ENCODE results near the gene SH3BP4. TPM values are rescaled to one million over a fixed set of nuclear protein-coding genes. Genes with fewer than 3 reads are reported as not detected.
"Not testable (repeated sequence)": the region's sequence is repeated elsewhere in the genome, so short reads cannot be mapped to it uniquely, and the experiment has no call there.

The SH3BP4 gene
- total RNA-seq, 2 donors from 2014 or later: not detected

GRCh38 chr2:235056768-235057167, 105.0 kb downstream of the SH3BP4 start:
- Mint-ChIP-seq H3K4me1 (no peaks in the 10 kb centered on the region), H3K27me3 (peaks cover 26% of the 10 kb centered on the region), H3K9me3 (no peaks in the 10 kb centered on the region), H3K27ac (no peak overlapping the region), H3K4me3 (no peak overlapping the region), H3K36me3 (ENCODE audit: low read depth) (no peaks in the 10 kb centered on the region)
- ATAC-seq (replicated peaks): no peak

GRCh38 chr2:235057616-235058015, 105.8 kb downstream of the SH3BP4 start:
- not testable (repeated sequence) for H3K36me3 Mint-ChIP-seq (ENCODE audit: low read depth); ATAC-seq (replicated peaks); H3K4me3 Mint-ChIP-seq; H3K27ac Mint-ChIP-seq; H3K9me3 Mint-ChIP-seq; H3K4me1 Mint-ChIP-seq
- H3K27me3 Mint-ChIP-seq: peaks cover 30% of the 10 kb centered on the region

GRCh38 chr2:235059161-235059560, 107.3 kb downstream of the SH3BP4 start:
- Mint-ChIP-seq H3K4me3 (no peak overlapping the region), H3K4me1 (no peaks in the 10 kb centered on the region), H3K27me3 (peaks cover 30% of the 10 kb centered on the region), H3K27ac (no peak overlapping the region), H3K9me3 (no peaks in the 10 kb centered on the region), H3K36me3 (ENCODE audit: low read depth) (no peaks in the 10 kb centered on the region)
- ATAC-seq (replicated peaks): no peak

- no peak for ATAC-seq (replicated peaks)
- Mint-ChIP-seq H3K4me3 (no peak overlapping the region), H3K9me3 (no peaks in the 10 kb centered on the region), H3K27ac (no peak overlapping the region), H3K4me1 (no peaks in the 10 kb centered on the region), H3K36me3 (ENCODE audit: low read depth) (no peaks in the 10 kb centered on the region), H3K27me3 (peaks cover 32% of the 10 kb centered on the region)
Measured at GRCh38 chr2:235061656-235062055, 109.8 kb downstream of the SH3BP4 start.

- no peak for ATAC-seq (replicated peaks)
- H3K4me3 Mint-ChIP-seq: no peak overlapping the region
- H3K27ac Mint-ChIP-seq: no peak overlapping the region
- no peaks in the 10 kb centered on the region for H3K9me3 Mint-ChIP-seq
- peaks cover 28% of the 10 kb centered on the region for H3K27me3 Mint-ChIP-seq
- no peaks in the 10 kb centered on the region for H3K4me1 Mint-ChIP-seq
- no peaks in the 10 kb centered on the region for H3K36me3 Mint-ChIP-seq (ENCODE audit: low read depth)
Measured at GRCh38 chr2:235063471-235063961, 111.7 kb downstream of the SH3BP4 start.

GRCh38 chr2:235064976-235065375, 113.2 kb downstream of the SH3BP4 start:
- H3K27ac Mint-ChIP-seq: no peak overlapping the region
- peaks cover 30% of the 10 kb centered on the region for H3K27me3 Mint-ChIP-seq
- H3K9me3 Mint-ChIP-seq: no peaks in the 10 kb centered on the region
- no peaks in the 10 kb centered on the region for H3K36me3 Mint-ChIP-seq (ENCODE audit: low read depth)
- no peak for ATAC-seq (replicated peaks)
- no peaks in the 10 kb centered on the region for H3K4me1 Mint-ChIP-seq
- H3K4me3 Mint-ChIP-seq: no peak overlapping the region

GRCh38 chr2:235066490-235066889, 114.7 kb downstream of the SH3BP4 start:
- H3K4me3 Mint-ChIP-seq: no peak overlapping the region
- no peak for ATAC-seq (replicated peaks)
- H3K36me3 Mint-ChIP-seq (ENCODE audit: low read depth): no peaks in the 10 kb centered on the region

GRCh38 chr2:235066895-235067294, 115.1 kb downstream of the SH3BP4 start:
- Mint-ChIP-seq H3K4me1 (no peaks in the 10 kb centered on the region), H3K4me3 (no peak overlapping the region), H3K27ac (no peak overlapping the region), H3K36me3 (ENCODE audit: low read depth) (no peaks in the 10 kb centered on the region), H3K9me3 (no peaks in the 10 kb centered on the region), H3K27me3 (peaks cover 17% of the 10 kb centered on the region)
- ATAC-seq (replicated peaks): no peak

More at GRCh38 chr2:235066490-235066889, 114.7 kb downstream of the SH3BP4 start:
- Mint-ChIP-seq H3K9me3 (no peaks in the 10 kb centered on the region), H3K27ac (no peak overlapping the region), H3K27me3 (peaks cover 21% of the 10 kb centered on the region), H3K4me1 (no peaks in the 10 kb centered on the region)

- Mint-ChIP-seq H3K4me3 (no peak overlapping the region), H3K9me3 (no peaks in the 10 kb centered on the region), H3K4me1 (no peaks in the 10 kb centered on the region), H3K27me3 (peaks cover 15% of the 10 kb centered on the region), H3K36me3 (ENCODE audit: low read depth) (no peaks in the 10 kb centered on the region), H3K27ac (no peak overlapping the region)
- no peak for ATAC-seq (replicated peaks)
Measured at GRCh38 chr2:235068701-235069100, 116.9 kb downstream of the SH3BP4 start.

GRCh38 chr2:235070063-235070706, 118.4 kb downstream of the SH3BP4 start:
- Mint-ChIP-seq H3K9me3 (no peaks in the 10 kb centered on the region), H3K36me3 (ENCODE audit: low read depth) (no peaks in the 10 kb centered on the region), H3K27me3 (peaks cover 10% of the 10 kb centered on the region), H3K4me3 (no peak overlapping the region), H3K27ac (no peak overlapping the region), H3K4me1 (no peaks in the 10 kb centered on the region)
- ATAC-seq (replicated peaks): no peak

- no peak for ATAC-seq (replicated peaks)
- H3K4me3 Mint-ChIP-seq: no peak overlapping the region
- H3K9me3 Mint-ChIP-seq: no peaks in the 10 kb centered on the region
- H3K27me3 Mint-ChIP-seq: peaks cover 6% of the 10 kb centered on the region
- H3K4me1 Mint-ChIP-seq: no peaks in the 10 kb centered on the region
- H3K36me3 Mint-ChIP-seq (ENCODE audit: low read depth): no peaks in the 10 kb centered on the region
- no peak overlapping the region for H3K27ac Mint-ChIP-seq
Measured at GRCh38 chr2:235073868-235074413, 122.1 kb downstream of the SH3BP4 start.

GRCh38 chr2:235077046-235077445, 125.2 kb downstream of the SH3BP4 start:
- no peaks in the 10 kb centered on the region for H3K9me3 Mint-ChIP-seq
- H3K27ac Mint-ChIP-seq: no peak overlapping the region
- H3K27me3 Mint-ChIP-seq: no peaks in the 10 kb centered on the region
- no peaks in the 10 kb centered on the region for H3K4me1 Mint-ChIP-seq
- ATAC-seq (replicated peaks): no peak
- no peak overlapping the region for H3K4me3 Mint-ChIP-seq
- no peaks in the 10 kb centered on the region for H3K36me3 Mint-ChIP-seq (ENCODE audit: low read depth)

- no peak overlapping the region for H3K27ac Mint-ChIP-seq
- no peaks in the 10 kb centered on the region for H3K36me3 Mint-ChIP-seq (ENCODE audit: low read depth)
- H3K27me3 Mint-ChIP-seq: no peaks in the 10 kb centered on the region
- ATAC-seq (replicated peaks): no peak
- no peak overlapping the region for H3K4me3 Mint-ChIP-seq
- no peaks in the 10 kb centered on the region for H3K4me1 Mint-ChIP-seq
- no peaks in the 10 kb centered on the region for H3K9me3 Mint-ChIP-seq
Measured at GRCh38 chr2:235078182-235078581, 126.4 kb downstream of the SH3BP4 start.

GRCh38 chr2:235078914-235079472, 127.2 kb downstream of the SH3BP4 start:
- ATAC-seq (replicated peaks): no peak
- Mint-ChIP-seq H3K27me3 (no peaks in the 10 kb centered on the region), H3K27ac (no peak overlapping the region), H3K36me3 (ENCODE audit: low read depth) (no peaks in the 10 kb centered on the region), H3K4me1 (no peaks in the 10 kb centered on the region), H3K9me3 (no peaks in the 10 kb centered on the region), H3K4me3 (no peak overlapping the region)

- Mint-ChIP-seq H3K4me1 (no peaks in the 10 kb centered on the region), H3K27ac (no peak overlapping the region), H3K4me3 (no peak overlapping the region), H3K36me3 (ENCODE audit: low read depth) (no peaks in the 10 kb centered on the region), H3K9me3 (no peaks in the 10 kb centered on the region), H3K27me3 (no peaks in the 10 kb centered on the region)
- ATAC-seq (replicated peaks): no peak
Measured at GRCh38 chr2:235080101-235080500, 128.3 kb downstream of the SH3BP4 start.

Measured in activated T-helper 17 cell treated with anti-CD3 and anti-CD28 coated beads, Interleukin-2, amount 50 U/mL, for 72 hours (primary cell).